ENCODE results near the gene INO80B. TPM values are rescaled to one million over a fixed set of nuclear protein-coding genes. Genes with fewer than 3 reads are reported as not detected.

Gene INO80B
- total RNA-seq, 1 donor from 2014 or later: 19.6 TPM

GRCh38 chr2:74496997-74497776 lies 42.3 kb downstream of the INO80B start:
- DNase-seq (no peak), ATAC-seq (ENCODE audit: poor library complexity) (no peak)
- intact Hi-C loops (cut with DNase I): no loop called here

GRCh38 chr2:74497777-74498499 lies 43.1 kb downstream of the INO80B start:
- intact Hi-C loops (cut with DNase I): no loop called here
- no peak for DNase-seq
- ATAC-seq (ENCODE audit: poor library complexity): peak; percentile 6

GRCh38 chr2:74498500-74499266 lies 43.8 kb downstream of the INO80B start:
- ATAC-seq (ENCODE audit: poor library complexity) (no peak), DNase-seq (no peak)
- intact Hi-C loops (cut with DNase I): no loop called here

GRCh38 chr2:74499267-74499939 lies 44.5 kb downstream of the INO80B start, which contains the start of gene LBX2:
LBX2 (minus strand) TSS chr2:74499603; CDS start chr2:74499537, 66 bp downstream.
- ATAC-seq (ENCODE audit: poor library complexity) (no peak), DNase-seq (no peak)
- intact Hi-C loops (cut with DNase I): no loop called here

- no peak for DNase-seq
- ATAC-seq (ENCODE audit: poor library complexity): no peak
- intact Hi-C loops (cut with DNase I): loop anchor here (2.0 kb wide), 1 partner anchor 15 kb away; no protein-coding TSS in a partner anchor
Measured at GRCh38 chr2:74499940-74500577, 45.2 kb downstream of the INO80B start.

GRCh38 chr2:74500578-74500946 lies 45.7 kb downstream of the INO80B start:
- intact Hi-C loops (cut with DNase I): loop anchor here (2.0 kb wide), 1 partner anchor 16 kb away; no protein-coding TSS in a partner anchor
- ATAC-seq (ENCODE audit: poor library complexity) (no peak), DNase-seq (no peak)

- intact Hi-C loops (cut with DNase I): loop anchor here (2.0 kb wide), 1 partner anchor 17 kb away; no protein-coding TSS in a partner anchor
- no peak for ATAC-seq (ENCODE audit: poor library complexity)
- DNase-seq: no peak
Measured at GRCh38 chr2:74501335-74502071, 46.6 kb downstream of the INO80B start.

GRCh38 chr2:74502147-74502719 lies 47.3 kb downstream of the INO80B start:
- DNase-seq (no peak), ATAC-seq (ENCODE audit: poor library complexity) (peak; percentile 9)
- intact Hi-C loops (cut with DNase I): no loop called here

GRCh38 chr2:74502720-74503505 lies 48.0 kb downstream of the INO80B start:
- intact Hi-C loops (cut with DNase I): no loop called here
- ATAC-seq (ENCODE audit: poor library complexity): peak; percentile 70

GRCh38 chr2:74503506-74504475 lies 48.9 kb downstream of the INO80B start:
- ATAC-seq (ENCODE audit: poor library complexity) (no peak), DNase-seq (no peak)
- intact Hi-C loops (cut with DNase I): no loop called here

More at GRCh38 chr2:74502720-74503505, 48.0 kb downstream of the INO80B start:
- DNase-seq: peak; percentile 91

- ATAC-seq (ENCODE audit: poor library complexity): no peak
- intact Hi-C loops (cut with DNase I): no loop called here
Measured at GRCh38 chr2:74504591-74504990, 49.7 kb downstream of the INO80B start.

GRCh38 chr2:74505448-74506246 lies 50.8 kb downstream of the INO80B start:
- ATAC-seq (ENCODE audit: poor library complexity) (no peak), DNase-seq (no peak)
- intact Hi-C loops (cut with DNase I): no loop called here

More at GRCh38 chr2:74504591-74504990, 49.7 kb downstream of the INO80B start:
- no peak for DNase-seq

GRCh38 chr2:74507145-74507925 lies 52.4 kb downstream of the INO80B start, which contains the start of gene PCGF1:
PCGF1 (minus strand) TSS chr2:74507695; CDS start chr2:74507668, 27 bp downstream.
- ATAC-seq (ENCODE audit: poor library complexity): peak; percentile 97

More at GRCh38 chr2:74507145-74507925, 52.4 kb downstream of the INO80B start, which contains the start of gene PCGF1:
- intact Hi-C loops (cut with DNase I): no loop called here
- DNase-seq: peak; percentile 100

All from Right ventricle myocardium superior (tissue), 1 donor.